SK-MEL-5 (cell line): Measurements from ENCODE around the gene TFF1. TPM values are rescaled to one million over a fixed set of nuclear protein-coding genes. Genes with fewer than 3 reads are reported as not detected.

Source experiments
- DNase-seq: peaks from one replicate; pipeline ENCODE4 v3.0.0-alpha.2; 2016; ENCODE audit warnings: low read depth, low spot score
- in situ Hi-C: cut with HindIII; loops from 2 replicates; pipeline ENCODE4 v1.10.0; 2016; ENCODE audit warnings: low sequenced_read_pairs, high pct_unique_total_duplicates, low pct_unique_long_range_greater_than_20kb
- total RNA-seq: library from RNA; depleted of rRNA; stranded (reverse); fragments of >200 nt; shearing (Covaris generic); gene quantifications from 2 replicates; pipeline ENCODE4 v1.2.3, GENCODE V29; 2014; rRNA removed

The TFF1 gene
- total RNA-seq, 1 experiment from 2014 or later = not detected

DNA sequence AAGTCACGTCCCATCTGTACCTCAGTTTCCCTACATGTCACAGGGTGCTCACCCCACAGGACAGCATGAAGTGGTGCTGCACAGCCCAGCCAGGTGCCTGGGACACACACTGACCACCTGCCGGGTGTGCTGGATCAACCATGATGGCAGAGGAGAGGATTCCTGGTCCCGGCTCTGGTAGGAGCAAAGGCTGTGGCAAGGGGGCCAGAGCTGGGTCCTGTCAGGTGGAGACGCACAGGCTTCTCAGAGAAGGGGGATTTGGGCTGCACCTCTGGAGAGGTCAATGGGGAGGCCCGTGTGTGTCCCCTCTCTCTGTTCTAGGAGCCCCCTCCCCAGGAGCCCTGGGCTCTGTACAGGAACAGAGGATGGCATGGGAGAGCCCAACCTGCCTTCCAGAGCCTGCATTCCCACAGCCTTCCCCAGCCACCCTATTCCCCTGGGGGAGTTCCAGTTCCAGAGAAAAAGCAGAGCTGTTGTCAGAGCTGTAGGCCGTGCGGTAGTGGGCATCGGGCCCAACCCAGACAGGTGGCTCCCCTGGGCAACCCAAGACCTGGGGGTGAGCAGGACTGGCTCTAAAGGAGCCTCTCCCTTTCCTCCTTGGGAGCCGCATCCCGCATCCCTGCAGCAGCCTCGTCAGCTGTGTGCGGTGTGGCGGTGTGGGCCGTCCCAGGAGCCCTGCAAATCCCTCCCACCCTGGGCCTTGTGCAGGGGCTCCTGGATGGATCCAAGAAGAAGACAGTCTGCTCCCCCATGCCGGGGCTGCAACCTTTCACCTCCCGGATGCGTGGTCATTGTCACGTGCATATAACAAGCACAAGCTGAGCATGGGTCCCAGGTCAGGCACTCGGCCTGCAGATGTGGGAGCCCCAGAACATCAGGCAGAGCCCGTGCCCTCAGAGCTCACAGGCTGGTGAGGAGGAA, 48.2 kb downstream of the TFF1 start:
- in situ Hi-C loops = no loop called here
- no peak for DNase-seq

DNA sequence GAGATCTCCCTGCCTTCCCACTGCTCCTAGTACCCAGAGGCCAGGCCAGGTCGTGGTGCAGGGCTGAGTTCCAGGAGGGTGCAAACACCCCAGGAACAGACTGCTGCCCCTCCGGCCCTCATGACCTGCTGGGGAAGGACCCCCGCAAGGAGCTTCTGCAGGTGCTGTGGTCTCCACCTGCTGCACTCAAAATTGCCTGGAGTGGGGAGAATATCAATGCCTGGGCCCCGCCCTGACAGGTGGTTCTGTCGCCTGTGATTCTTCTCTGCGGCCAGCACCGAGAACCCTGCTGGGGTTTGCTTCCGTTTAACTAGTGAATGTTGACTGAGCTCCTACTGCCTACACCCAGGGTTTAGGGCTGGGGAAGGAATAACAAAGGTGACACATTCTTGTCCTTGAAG, 49.0 kb downstream of the TFF1 start:
- in situ Hi-C loops = no loop called here
- DNase-seq = no peak

DNA sequence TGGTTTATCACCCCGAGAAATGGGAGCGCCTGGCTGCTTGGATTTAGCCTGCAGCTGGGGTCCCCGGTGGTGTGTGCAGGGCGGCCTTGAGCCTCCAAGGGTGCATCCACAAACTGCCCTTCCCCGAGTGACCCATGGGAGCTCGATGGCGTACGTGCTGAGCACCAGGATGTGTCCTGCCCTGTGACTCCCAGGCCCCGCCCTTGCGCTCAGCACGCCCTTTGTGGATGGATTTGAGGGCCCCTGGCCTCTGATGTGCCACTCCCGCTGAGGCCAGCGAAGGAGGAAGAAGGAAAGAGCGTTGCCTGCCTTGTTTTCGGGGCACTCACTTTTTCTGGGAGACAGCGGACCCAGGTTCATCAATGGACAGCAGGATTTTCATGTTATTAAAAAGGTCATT, 49.4 kb downstream of the TFF1 start:
- no peak for DNase-seq
- in situ Hi-C loops = no loop called here

- in situ Hi-C loops = no loop called here
- peak; percentile 63 for DNase-seq
Observed at GRCh38 chr21:42315296-42315891, 50.9 kb downstream of the TFF1 start, which contains the start of gene TFF3. TSS of gene TFF3 (minus strand) at chr21:42315409. CDS start at chr21:42315374, 35 bp downstream.

GRCh38 chr21:42314616-42315295, 51.6 kb downstream of the TFF1 start:
- no peak for DNase-seq
- in situ Hi-C loops = no loop called here

GRCh38 chr21:42313501-42313969, 52.8 kb downstream of the TFF1 start:
- in situ Hi-C loops = no loop called here
- DNase-seq = no peak

GRCh38 chr21:42312626-42313104, 53.7 kb downstream of the TFF1 start:
- DNase-seq = no peak
- in situ Hi-C loops = no loop called here

Other genes with a start within 250 kb of the TFF1 start
- 0.21 TPM in 1 of 2 replicates, not detected in the other for gene ABCG1, start 147.4 kb downstream of the TFF1 start, total RNA-seq
- gene TFF3, start 51.1 kb downstream of the TFF1 start, total RNA-seq = 0.13 and 0.16 TPM in 2 replicates
- not detected in 2 replicates for gene TFF2, start 15.5 kb downstream of the TFF1 start, total RNA-seq
- 0.34 TPM in 1 of 2 replicates, not detected in the other for gene TMPRSS3, start 29.5 kb upstream of the TFF1 start, total RNA-seq
- gene UBASH3A, start 37.4 kb upstream of the TFF1 start, total RNA-seq = not detected in 2 replicates
- gene RSPH1, start 129.7 kb upstream of the TFF1 start, total RNA-seq = 0.11 TPM in 1 of 2 replicates, not detected in the other
- 4.3 and 7.2 TPM in 2 replicates for gene SLC37A1, start 147.3 kb upstream of the TFF1 start, total RNA-seq